ENCODE measurements around the gene SRL. TPM values are rescaled to one million over a fixed set of nuclear protein-coding genes. Genes with fewer than 3 reads are reported as not detected.

The SRL gene
- total and polyA plus RNA-seq, 2 experiments from 2014 or later = 1.1 TPM; not detected in 1

- Histone ChIP-seq H3K9me2 (replicated peaks; ENCODE audit: insufficient read depth) (no peaks in the 10 kb centered on the region), H3K4me1 (ENCODE audit: insufficient read depth) (no peaks in the 10 kb centered on the region), H2AFZ (no peak overlapping the region), H3K4me3 (no peak overlapping the region), H3K9me3 (ENCODE audit: low read depth) (no peaks in the 10 kb centered on the region), H3K79me2 (no peaks in the 10 kb centered on the region), H3K36me3 (replicated peaks; ENCODE audit: insufficient read depth, low read depth) (no peaks in the 10 kb centered on the region), H3K4me2 (no peak overlapping the region), H4K20me1 (ENCODE audit: insufficient read depth, poor library complexity, severe bottlenecking) (no peaks in the 10 kb centered on the region), H3K27ac (no peak overlapping the region), H3K27me3 (no peaks in the 10 kb centered on the region)
- no peak for DNase-seq (ENCODE audit: low spot score)
- TF ChIP-seq EZH2phosphoT487 (IDR thresholded peaks at IDR 0.05; ENCODE audit: low read depth, severe bottlenecking, unreplicated experiment) = no peak
- no peak for TF ChIP-seq CTCF (IDR thresholded peaks at IDR 0.05; ENCODE audit: poor library complexity)
- 90% methylated on average over 21 of the region's 21 CpGs for WGBS (ENCODE audit: low lambda C conversion rate, missing lambda C conversion rate)
Measured at GRCh38 chr16:4202615-4203345, 39.1 kb downstream of the SRL start.

GRCh38 chr16:4200781-4201137, 41.1 kb downstream of the SRL start:
- Histone ChIP-seq H3K4me1 (ENCODE audit: insufficient read depth) (no peaks in the 10 kb centered on the region), H2AFZ (no peak overlapping the region), H3K9me2 (replicated peaks; ENCODE audit: insufficient read depth) (no peaks in the 10 kb centered on the region), H3K9me3 (ENCODE audit: low read depth) (no peaks in the 10 kb centered on the region), H3K27ac (no peak overlapping the region), H3K79me2 (no peaks in the 10 kb centered on the region), H4K20me1 (ENCODE audit: insufficient read depth, poor library complexity, severe bottlenecking) (no peaks in the 10 kb centered on the region), H3K4me2 (no peak overlapping the region), H3K36me3 (replicated peaks; ENCODE audit: insufficient read depth, low read depth) (no peaks in the 10 kb centered on the region), H3K4me3 (no peak overlapping the region), H3K27me3 (no peaks in the 10 kb centered on the region)
- TF ChIP-seq CTCF (IDR thresholded peaks at IDR 0.05; ENCODE audit: poor library complexity) = no peak
- no peak for TF ChIP-seq EZH2 (IDR thresholded peaks at IDR 0.05; ENCODE audit: borderline replicate concordance)
- TF ChIP-seq EZH2phosphoT487 (IDR thresholded peaks at IDR 0.05; ENCODE audit: low read depth, severe bottlenecking, unreplicated experiment) = no peak
- 96% methylated on average over 1 of the region's 1 CpG for WGBS (ENCODE audit: low lambda C conversion rate, missing lambda C conversion rate)
- no peak for DNase-seq (ENCODE audit: low spot score)

- Histone ChIP-seq H2AFZ (peak overlapping the region; percentile 32), H3K79me2 (no peaks in the 10 kb centered on the region), H3K4me1 (ENCODE audit: insufficient read depth) (no peaks in the 10 kb centered on the region), H3K27me3 (no peaks in the 10 kb centered on the region), H3K9me2 (replicated peaks; ENCODE audit: insufficient read depth) (no peaks in the 10 kb centered on the region), H3K4me2 (no peak overlapping the region), H3K4me3 (no peak overlapping the region), H3K36me3 (replicated peaks; ENCODE audit: insufficient read depth, low read depth) (no peaks in the 10 kb centered on the region), H3K27ac (no peak overlapping the region), H3K9me3 (ENCODE audit: low read depth) (no peaks in the 10 kb centered on the region), H4K20me1 (ENCODE audit: insufficient read depth, poor library complexity, severe bottlenecking) (no peaks in the 10 kb centered on the region)
- DNase-seq (ENCODE audit: low spot score) = peak; percentile 85
- TF ChIP-seq EZH2 (IDR thresholded peaks at IDR 0.05; ENCODE audit: borderline replicate concordance) (no peak), CTCF (IDR thresholded peaks at IDR 0.05; ENCODE audit: poor library complexity) (peak; percentile 80)
- 49% methylated on average over 15 of the region's 15 CpGs for WGBS (ENCODE audit: low lambda C conversion rate, missing lambda C conversion rate)
Measured at GRCh38 chr16:4200000-4200780, 41.7 kb downstream of the SRL start.

All from hepatocyte (in vitro differentiated cells).